OCI-M2 (cell line): ENCODE results near the gene ZNF423.

Experiments
- DNase-seq: peaks from one replicate; lab custom pipeline; 2025; ENCODE audit not compliant: unreplicated experiment; lab: John Stamatoyannopoulos, UW

Gene ZNF423

GRCh38 chr16:49727611-49728010, 128.3 kb downstream of the ZNF423 start:
- no peak for DNase-seq

DNA sequence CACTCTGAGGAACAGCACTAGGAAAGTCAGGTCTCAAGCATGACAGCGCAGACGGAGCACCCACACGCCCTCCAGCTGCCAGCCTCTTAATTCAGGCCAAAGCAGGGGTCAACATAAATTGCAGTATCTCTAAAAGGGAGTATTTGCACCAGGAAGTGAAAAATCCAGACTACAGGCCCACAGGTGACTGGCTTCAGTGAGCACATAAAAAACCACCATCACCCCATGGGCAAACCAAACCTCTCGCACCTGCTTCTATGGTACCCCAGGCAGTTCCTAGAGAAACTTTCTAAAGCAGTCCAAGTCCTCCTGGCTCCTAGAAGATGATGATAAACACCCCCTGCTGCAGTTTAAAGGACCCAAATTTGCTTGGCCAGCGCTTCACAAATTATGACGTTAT, 129.8 kb downstream of the ZNF423 start:
- DNase-seq = no peak

DNA sequence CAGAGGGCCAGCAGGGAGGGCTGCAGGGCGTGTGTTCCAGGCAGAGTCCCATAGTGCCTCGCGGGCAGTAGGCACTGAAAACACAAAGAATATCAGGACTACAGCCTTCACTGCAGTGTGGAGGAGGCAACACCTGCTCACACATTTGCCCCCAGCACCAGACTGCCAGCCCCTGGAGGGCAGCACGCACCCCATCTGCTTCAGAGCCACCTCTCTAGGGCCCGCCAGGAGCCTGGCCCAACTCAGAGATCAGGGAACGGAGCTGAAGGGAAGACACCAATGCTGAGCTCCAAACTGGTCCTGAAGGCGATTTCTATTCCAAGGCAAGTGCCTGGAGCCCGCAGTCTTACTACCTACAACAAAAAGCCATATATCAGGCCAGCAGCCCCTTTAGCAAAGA, 130.3 kb downstream of the ZNF423 start:
- DNase-seq = no peak

GRCh38 chr16:49724774-49725173, 131.1 kb downstream of the ZNF423 start:
- no peak for DNase-seq

DNA sequence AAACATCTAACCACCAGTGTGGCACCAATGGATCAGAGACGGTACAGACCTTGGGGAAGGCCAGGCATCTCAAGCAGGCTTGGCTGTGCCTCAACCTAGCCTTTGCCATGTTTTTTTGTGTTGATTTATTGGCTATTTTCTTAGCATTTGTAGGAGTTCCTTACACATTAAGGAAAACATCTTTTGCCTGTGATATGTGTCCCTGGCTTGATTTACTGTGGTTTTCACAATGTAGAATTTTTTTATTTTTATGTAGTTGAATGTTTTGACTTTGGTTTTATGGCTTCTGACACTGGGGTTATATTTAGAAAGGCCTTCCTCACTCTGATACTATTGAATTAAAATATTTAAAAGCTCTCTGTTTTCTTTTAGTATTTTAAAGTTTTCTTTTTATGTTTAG, 132.6 kb downstream of the ZNF423 start:
- no peak for DNase-seq

DNA sequence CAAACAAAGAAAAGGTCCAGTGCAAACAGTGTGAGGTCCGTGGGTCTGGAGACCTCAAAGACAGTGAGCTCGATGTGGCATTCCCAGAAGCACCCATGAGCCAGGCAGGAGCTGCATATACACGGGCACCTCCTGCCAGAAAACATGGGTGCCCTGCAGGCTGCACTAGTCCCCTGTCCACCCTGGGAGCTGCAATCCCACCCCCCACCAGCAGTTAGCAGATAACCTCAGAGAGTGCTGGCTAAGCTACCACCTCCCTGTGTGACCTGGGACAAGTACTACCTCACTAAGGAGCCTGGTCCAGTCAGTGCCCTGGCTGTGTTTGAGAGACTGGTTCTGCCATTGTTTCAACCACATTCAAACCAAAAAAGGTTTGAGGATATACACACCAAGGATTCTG, 135.7 kb downstream of the ZNF423 start:
- no peak for DNase-seq

GRCh38 chr16:49717689-49718088, 138.2 kb downstream of the ZNF423 start:
- no peak for DNase-seq

GRCh38 chr16:49716339-49716934, 139.5 kb downstream of the ZNF423 start:
- DNase-seq = no peak

DNA sequence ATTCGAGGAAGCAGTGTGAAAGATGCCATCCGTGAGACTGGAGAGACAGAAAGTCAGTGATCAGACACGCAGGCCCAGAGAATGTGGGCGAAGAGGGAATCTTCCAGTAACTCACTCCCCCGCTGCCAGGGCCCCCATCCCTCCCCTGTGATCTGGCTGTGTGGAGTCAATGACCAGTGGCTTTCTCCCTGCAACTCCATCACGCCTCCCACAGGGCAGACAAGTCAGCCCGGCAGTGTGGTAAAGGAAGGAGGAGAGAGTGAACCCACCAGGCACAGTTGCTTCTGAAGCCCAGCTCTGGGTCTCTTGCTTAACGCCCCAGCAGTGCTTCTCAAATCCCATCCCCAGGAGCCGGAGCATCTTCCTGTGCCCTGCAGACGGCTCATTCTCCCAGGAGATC, 142.1 kb downstream of the ZNF423 start:
- no peak for DNase-seq

DNA sequence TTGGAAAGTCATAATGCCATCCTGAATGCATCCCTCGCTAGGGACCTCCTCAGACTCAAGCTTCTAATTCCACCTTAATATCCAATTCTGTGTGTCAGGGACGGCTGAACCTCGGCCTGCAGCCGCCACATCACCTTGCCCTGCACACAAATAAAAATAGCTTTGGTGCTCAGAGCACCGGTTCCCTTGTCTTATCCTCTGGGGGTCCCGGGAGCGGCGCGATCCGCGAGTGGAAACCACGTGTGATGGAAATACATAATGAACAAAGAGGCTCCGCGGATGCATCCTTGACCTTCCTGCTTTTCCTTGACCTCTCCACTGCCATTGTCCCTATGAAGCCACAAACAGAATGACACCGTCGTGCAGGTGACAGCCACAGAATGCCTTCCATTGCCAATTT, 143.4 kb downstream of the ZNF423 start:
- DNase-seq = no peak

- no peak for DNase-seq
These were observed 143.8 kb downstream of the ZNF423 start for GRCh38 chr16:49712106-49712505.

GRCh38 chr16:49709057-49709456, 146.9 kb downstream of the ZNF423 start:
- no peak for DNase-seq

DNA sequence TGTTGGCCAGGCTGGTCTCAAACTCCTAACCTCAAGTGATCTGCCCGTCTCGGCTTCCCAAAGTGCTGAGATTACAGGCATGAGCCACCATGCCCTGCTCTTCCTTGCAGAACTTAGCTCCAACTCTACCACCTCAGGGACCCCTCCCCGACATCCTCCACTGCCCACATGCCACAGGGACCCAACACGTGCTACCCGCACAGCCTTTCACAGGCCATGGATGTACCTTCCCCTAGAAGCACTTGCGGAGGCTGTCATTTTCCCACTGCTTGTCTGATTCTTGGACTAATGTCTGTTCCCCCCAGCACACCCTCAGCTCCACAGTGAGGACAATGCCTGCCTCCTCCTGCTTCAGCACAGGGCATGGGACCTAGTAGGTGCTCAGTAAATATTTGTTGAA, 147.4 kb downstream of the ZNF423 start:
- no peak for DNase-seq

- no peak for DNase-seq
These were observed 149.1 kb downstream of the ZNF423 start for GRCh38 chr16:49706620-49707355.

GRCh38 chr16:49704586-49705155, 151.2 kb downstream of the ZNF423 start:
- DNase-seq = no peak

DNA sequence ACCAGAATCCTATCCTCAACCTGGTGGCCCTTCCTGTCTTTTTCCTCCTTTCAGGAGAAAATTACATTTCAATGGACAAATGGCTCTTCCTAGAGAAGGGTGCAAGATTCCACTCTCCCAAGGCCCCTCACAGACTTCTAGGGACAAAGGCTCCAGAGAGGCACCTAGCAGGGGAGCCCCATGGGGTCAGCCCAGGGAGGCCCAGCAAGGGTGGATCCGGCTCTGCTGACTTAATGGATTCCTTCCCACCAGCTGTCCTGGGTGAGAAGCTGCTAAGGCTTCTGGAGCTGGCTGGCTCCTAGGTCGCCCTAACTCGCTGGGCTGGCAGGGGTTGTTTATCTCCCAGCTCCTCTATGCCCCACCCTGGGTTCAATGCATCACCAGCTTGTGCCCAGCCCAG, 152.4 kb downstream of the ZNF423 start:
- DNase-seq = no peak

- DNase-seq = no peak
These were observed 154.0 kb downstream of the ZNF423 start for GRCh38 chr16:49701789-49702494.

GRCh38 chr16:49701065-49701685, 154.7 kb downstream of the ZNF423 start:
- no peak for DNase-seq

DNA sequence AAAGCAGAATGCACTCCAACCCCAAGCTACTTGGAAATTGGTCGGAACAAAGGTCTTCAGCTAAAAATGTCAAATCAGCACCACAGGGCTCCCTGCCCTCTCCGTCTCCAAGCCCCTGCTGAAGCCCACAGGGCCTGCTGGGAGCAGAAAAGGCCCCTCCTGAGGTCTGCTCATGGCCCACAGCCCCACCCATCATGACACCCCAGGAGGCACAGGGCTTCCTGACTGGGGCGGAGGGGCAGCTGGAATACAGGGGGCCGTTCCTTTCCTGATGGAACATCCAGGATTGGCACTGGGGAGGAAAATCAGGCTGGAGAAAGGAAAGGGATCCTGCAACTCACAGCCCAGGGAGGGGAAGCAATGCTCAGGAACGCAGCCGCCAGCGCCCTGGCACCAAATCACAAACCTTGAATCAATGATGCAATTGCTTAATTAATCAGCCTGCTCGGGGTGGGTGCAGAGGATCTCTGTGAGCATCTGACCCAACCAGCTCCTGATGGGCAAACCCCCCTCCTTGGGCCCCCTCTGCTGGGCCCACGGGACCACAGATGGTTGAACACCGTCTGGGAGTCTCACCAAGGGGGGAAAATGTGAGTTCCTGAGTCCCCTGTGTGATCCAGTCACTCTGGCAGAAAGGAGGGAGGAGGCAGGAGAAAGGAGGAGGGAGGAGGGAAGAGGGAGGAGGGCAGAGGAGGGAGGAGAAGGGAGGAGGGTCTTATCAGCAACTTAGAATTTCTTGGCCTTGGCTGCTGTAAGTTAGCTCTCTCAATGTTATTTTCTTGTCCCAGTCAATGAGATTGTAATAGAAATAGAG, 155.5 kb downstream of the ZNF423 start:
- no peak for DNase-seq

- DNase-seq = no peak
These were observed 156.1 kb downstream of the ZNF423 start for GRCh38 chr16:49699841-49700175.
